Natural killer cell (primary cell): Measurements from ENCODE around the gene OR2A14. TPM values are rescaled to one million over a fixed set of nuclear protein-coding genes. Genes with fewer than 3 reads are reported as not detected.
"Not testable (repeated sequence)": the region's sequence is repeated elsewhere in the genome, so short reads cannot be mapped to it uniquely, and the experiment has no call there.

Source experiments
- ATAC-seq, 3 donors: fragments of 150-1000 bp in 2 of 3; fragments of 200-7000 bp in 1 of 3; cut with Tn5 transposase; 1 replicate in 1 of 3; 2 replicates in 2 of 3; pipeline ENCODE4 v1.10.0; 2021; ENCODE audit warnings: mild to moderate bottlenecking in 2 of 3, moderate library complexity in 2 of 3
- DNase-seq, 2 donors: peaks; one replicate each; pipeline versions ENCODE4 v3.0.0 to v3.0.0-alpha.2; 2013 to 2021; ENCODE audit warnings: mixed read lengths in 1 of 2
- H3K27ac ChIP-seq: one replicate; pipeline ENCODE4 v1.5.1; 2013; ENCODE audit warnings: mild to moderate bottlenecking, low read length
- H3K27me3 ChIP-seq: one replicate; pipeline ENCODE4 v1.6.1; 2013; ENCODE audit warnings: low read length; ENCODE audit not compliant: control insufficient read depth, insufficient read depth
- H3K36me3 ChIP-seq: one replicate; pipeline ENCODE4 v1.6.1; 2013; ENCODE audit warnings: low read length; ENCODE audit not compliant: control insufficient read depth, insufficient read depth
- H3K4me1 ChIP-seq: one replicate; pipeline ENCODE4 v1.6.1; 2013; ENCODE audit warnings: low read length; ENCODE audit not compliant: control insufficient read depth, insufficient read depth
- H3K4me3 ChIP-seq: one replicate; pipeline ENCODE4 v1.5.1; 2013; ENCODE audit warnings: low read length
- H3K9me3 ChIP-seq: one replicate; pipeline ENCODE4 v1.6.1; 2013; ENCODE audit warnings: low read length; ENCODE audit not compliant: control insufficient read depth, insufficient read depth
- H3K27ac Mint-ChIP-seq, 2 donors: one replicate each; pipeline ENCODE4 v1.8.0; 2022; ENCODE audit warnings: mild to moderate bottlenecking in 2 of 2, mixed read lengths in 2 of 2, moderate library complexity in 1 of 2
- H3K27me3 Mint-ChIP-seq, 2 donors: one replicate each; pipeline ENCODE4 v1.8.0; 2022; ENCODE audit warnings: low read depth in 2 of 2, mixed read lengths in 2 of 2
- H3K36me3 Mint-ChIP-seq: one replicate; pipeline ENCODE4 v1.8.0; 2022; ENCODE audit warnings: mixed read lengths
- H3K4me1 Mint-ChIP-seq, 2 donors: one replicate each; pipeline ENCODE4 v1.8.0; 2022; ENCODE audit warnings: mixed read lengths in 2 of 2
- H3K4me3 Mint-ChIP-seq: one replicate; pipeline ENCODE4 v1.8.0; 2022; ENCODE audit warnings: mild to moderate bottlenecking, moderate library complexity, mixed read lengths
- H3K9me3 Mint-ChIP-seq, 2 donors: one replicate each; pipeline ENCODE4 v1.8.0; 2022; ENCODE audit warnings: mixed read lengths in 2 of 2
- WGBS: methylation state at CpG from one replicate; pipeline ENCODE4 v1.1.7; 2013; ENCODE audit warnings: missing lambda C conversion rate; ENCODE audit not compliant: insufficient coverage; 5-methylcytosine and 5-hydroxymethylcytosine counted together
- intact Hi-C: fragments of 100-400 bp; cut with micrococcal nuclease; formaldehyde crosslinking; loops from one replicate; pipeline ENCODE4 v1.14.2; 2022
- total RNA-seq, 4 donors: library from RNA; stranded (reverse); fragments of 120-200 nt in 1 of 4; gene quantifications; one replicate each; pipeline versions ENCODE4 v1.2.3 to v1.2.4, GENCODE V29; 2013 to 2022
- TF ChIP-seq, protein P1 (sequence below): fragments of 200-600 bp; IDR thresholded peaks from one replicate; pipeline ENCODE4 v1.8.0; 2022; ENCODE audit warnings: antibody characterized with exemption

The OR2A14 gene
- total RNA-seq, 3 donors from 2014 or later (not counting 1 experiment from before 2014, with no cell fraction given) = not detected

DNA sequence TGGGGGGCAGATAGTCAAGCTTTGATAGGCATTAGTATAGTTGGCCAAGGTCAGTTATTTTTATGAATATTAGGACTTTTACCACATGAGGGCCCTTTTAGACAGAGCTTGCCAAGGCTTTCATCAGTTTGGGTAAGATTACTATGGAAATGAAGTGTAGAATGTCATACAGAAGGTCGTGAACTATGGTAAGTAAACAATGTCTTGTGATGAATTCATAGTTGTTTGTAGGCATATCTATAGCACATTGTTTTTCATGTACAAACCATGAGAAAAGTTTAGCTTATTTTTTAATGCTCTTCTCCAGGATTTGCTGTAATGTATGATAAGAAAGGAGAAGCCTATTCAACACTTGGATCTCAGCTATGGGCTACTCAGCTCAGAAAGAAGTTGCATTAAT lies 9.3 kb upstream of the OR2A14 start:
- H3K9me3 ChIP-seq = no peaks in the 10 kb centered on the region
- intact Hi-C loops = no loop called here
- H3K36me3 ChIP-seq = no peaks in the 10 kb centered on the region
- H3K4me1 Mint-ChIP-seq = no peaks in the 10 kb centered on the region
- H3K4me3 ChIP-seq = no peak overlapping the region
- no peak overlapping the region for H3K27ac Mint-ChIP-seq
- no peak overlapping the region for H3K4me3 Mint-ChIP-seq
- H3K4me1 ChIP-seq = no peaks in the 10 kb centered on the region
- peaks cover 0 to 2% of the 10 kb centered on the region in 2 donors for H3K9me3 Mint-ChIP-seq
- 63% methylated on average over 1 of the region's 1 CpG for WGBS
- TF ChIP-seq, protein P1, sequence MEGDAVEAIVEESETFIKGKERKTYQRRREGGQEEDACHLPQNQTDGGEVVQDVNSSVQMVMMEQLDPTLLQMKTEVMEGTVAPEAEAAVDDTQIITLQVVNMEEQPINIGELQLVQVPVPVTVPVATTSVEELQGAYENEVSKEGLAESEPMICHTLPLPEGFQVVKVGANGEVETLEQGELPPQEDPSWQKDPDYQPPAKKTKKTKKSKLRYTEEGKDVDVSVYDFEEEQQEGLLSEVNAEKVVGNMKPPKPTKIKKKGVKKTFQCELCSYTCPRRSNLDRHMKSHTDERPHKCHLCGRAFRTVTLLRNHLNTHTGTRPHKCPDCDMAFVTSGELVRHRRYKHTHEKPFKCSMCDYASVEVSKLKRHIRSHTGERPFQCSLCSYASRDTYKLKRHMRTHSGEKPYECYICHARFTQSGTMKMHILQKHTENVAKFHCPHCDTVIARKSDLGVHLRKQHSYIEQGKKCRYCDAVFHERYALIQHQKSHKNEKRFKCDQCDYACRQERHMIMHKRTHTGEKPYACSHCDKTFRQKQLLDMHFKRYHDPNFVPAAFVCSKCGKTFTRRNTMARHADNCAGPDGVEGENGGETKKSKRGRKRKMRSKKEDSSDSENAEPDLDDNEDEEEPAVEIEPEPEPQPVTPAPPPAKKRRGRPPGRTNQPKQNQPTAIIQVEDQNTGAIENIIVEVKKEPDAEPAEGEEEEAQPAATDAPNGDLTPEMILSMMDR = no peak
- H3K27me3 Mint-ChIP-seq = peaks cover 3 to 11% of the 10 kb centered on the region in 2 donors
- H3K27me3 ChIP-seq = no peaks in the 10 kb centered on the region
- no peaks in the 10 kb centered on the region for H3K36me3 Mint-ChIP-seq
- H3K27ac ChIP-seq = no peak overlapping the region
- DNase-seq (no peak), ATAC-seq (no peak)

DNA sequence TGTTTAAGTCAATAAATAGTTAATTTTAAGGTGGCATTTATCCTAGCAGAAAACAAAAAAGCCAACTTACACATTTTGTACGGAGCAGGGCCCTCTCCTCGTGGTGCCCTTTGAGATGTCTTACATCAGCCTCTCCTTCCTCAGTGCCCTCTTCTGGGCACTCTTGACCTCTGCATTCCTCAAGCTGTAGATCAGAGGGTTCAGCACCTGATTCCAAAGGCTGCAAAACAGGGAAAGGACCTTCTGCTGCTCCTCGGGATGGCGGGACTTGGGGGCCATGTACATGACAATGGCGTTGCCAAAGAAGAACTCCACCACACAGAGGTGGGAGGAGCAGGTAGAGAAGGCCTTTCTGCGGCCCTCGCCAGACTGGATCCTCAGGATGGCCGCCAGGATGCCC lies 4.6 kb upstream of the OR2A14 start:
- WGBS = 73% methylated on average over 8 of the region's 8 CpGs
- Mint-ChIP-seq H3K9me3 (peaks cover 0 to 2% of the 10 kb centered on the region in 2 donors), H3K27ac (no peak overlapping the region), H3K36me3 (no peaks in the 10 kb centered on the region), H3K27me3 (peaks cover 0 to 11% of the 10 kb centered on the region in 2 donors), H3K4me3 (no peak overlapping the region), H3K4me1 (no peaks in the 10 kb centered on the region)
- intact Hi-C loops = no loop called here
- Histone ChIP-seq H3K9me3 (no peaks in the 10 kb centered on the region), H3K4me1 (no peaks in the 10 kb centered on the region), H3K27ac (no peak overlapping the region), H3K27me3 (no peaks in the 10 kb centered on the region), H3K36me3 (no peaks in the 10 kb centered on the region), H3K4me3 (no peak overlapping the region)
- DNase-seq (no peak), ATAC-seq (no peak)
- TF ChIP-seq, protein P1 = no peak

DNA sequence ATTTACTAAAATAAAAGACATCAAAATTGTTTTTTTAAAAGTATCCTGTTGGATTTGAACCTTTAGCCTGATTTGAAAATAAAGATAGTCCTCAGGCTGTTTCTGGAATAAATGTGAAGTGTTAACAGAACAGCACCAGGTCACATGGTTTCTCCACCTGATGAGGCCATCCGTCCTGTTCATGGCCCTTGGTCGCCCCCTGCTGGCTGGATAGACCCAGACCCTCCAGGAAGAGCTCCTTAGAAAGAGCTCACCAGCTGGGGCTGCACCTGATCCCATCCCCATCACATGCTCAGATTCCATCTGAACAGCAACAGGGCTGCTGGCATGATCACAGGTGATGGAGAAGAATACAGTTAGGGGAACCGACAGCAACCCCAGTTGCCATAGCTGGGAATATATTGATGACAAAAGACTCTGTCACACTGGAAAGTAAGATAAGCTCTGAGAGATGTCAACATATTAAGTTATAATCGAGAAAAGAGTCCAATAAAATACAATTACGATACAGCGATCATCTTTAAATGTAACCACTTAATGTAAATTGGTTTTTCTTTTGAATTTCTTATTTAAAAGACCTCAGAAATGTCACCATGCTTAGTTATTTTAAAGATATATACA lies 4.8 kb downstream of the OR2A14 start:
- no peaks in the 10 kb centered on the region for H3K36me3 Mint-ChIP-seq
- no peaks in the 10 kb centered on the region for H3K36me3 ChIP-seq
- no peaks in the 10 kb centered on the region for H3K4me1 ChIP-seq
- H3K27ac Mint-ChIP-seq = no peak overlapping the region
- H3K9me3 Mint-ChIP-seq = no peaks in the 10 kb centered on the region
- peaks cover 0 to 2% of the 10 kb centered on the region in 2 donors for H3K27me3 Mint-ChIP-seq
- WGBS = 13% methylated on average over 3 of the region's 6 CpGs
- H3K27me3 ChIP-seq = no peaks in the 10 kb centered on the region
- peak; percentile 66 to 89 for DNase-seq
- no peak overlapping the region for H3K4me3 ChIP-seq
- H3K4me3 Mint-ChIP-seq = no peak overlapping the region
- TF ChIP-seq, protein P1 = peak; percentile 75
- no peaks in the 10 kb centered on the region for H3K9me3 ChIP-seq
- no peak overlapping the region for H3K27ac ChIP-seq
- ATAC-seq = peak; percentile 86 to 96 (median 89)
- H3K4me1 Mint-ChIP-seq = no peaks in the 10 kb centered on the region
- intact Hi-C loops = no loop called here

DNA sequence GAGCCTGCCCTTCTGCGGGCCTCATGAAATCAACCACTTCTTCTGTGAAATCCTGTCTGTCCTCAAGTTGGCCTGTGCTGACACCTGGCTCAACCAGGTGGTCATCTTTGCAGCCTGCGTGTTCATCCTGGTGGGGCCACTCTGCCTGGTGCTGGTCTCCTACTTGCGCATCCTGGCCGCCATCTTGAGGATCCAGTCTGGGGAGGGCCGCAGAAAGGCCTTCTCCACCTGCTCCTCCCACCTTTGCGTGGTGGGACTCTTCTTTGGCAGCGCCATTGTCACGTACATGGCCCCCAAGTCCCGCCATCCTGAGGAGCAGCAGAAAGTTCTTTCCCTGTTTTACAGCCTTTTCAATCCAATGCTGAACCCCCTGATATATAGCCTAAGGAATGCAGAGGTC lies 6.6 kb downstream of the OR2A14 start:
- H3K4me3 Mint-ChIP-seq, H3K36me3 ChIP-seq, H3K27ac Mint-ChIP-seq, H3K9me3 ChIP-seq, H3K4me1 Mint-ChIP-seq, intact Hi-C loops, ATAC-seq, DNase-seq, H3K36me3 Mint-ChIP-seq, H3K4me1 ChIP-seq, H3K4me3 ChIP-seq, H3K27ac ChIP-seq, H3K9me3 Mint-ChIP-seq, H3K27me3 ChIP-seq, H3K27me3 Mint-ChIP-seq: not testable (repeated sequence)
- WGBS = 93% methylated on average over 9 of the region's 9 CpGs
